ENCODE measurements around the gene FBXL2. TPM values are rescaled to one million over a fixed set of nuclear protein-coding genes. Genes with fewer than 3 reads are reported as not detected.

Gene FBXL2
- total and polyA plus RNA-seq, 12 donors: 5.9 to 25.5 (median 9.1) TPM

DNA sequence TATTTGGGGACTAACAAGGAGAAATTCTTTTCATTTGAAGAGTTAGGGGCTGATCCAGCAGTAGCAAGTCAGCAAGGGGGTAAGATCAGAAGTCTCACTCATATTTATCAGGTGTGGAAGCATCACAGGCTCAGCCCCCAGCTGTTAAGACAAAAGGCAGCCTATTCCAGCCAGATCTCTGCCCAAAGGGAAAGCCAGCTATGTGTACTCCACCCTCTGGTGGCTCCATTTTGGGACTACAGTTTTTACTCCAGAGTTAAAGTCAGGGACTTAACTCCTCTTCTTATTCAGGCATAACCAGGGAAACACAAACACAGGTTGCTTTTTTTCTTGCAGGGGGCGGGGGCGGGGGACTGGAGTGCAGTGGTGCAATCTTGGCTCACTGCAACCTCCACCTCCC, 143.7 kb downstream of the FBXL2 start:
- no peaks in the 10 kb centered on the region for H3K27me3 ChIP-seq
- peaks cover 0 to 12% of the 10 kb centered on the region in 2 donors for H3K36me3 ChIP-seq (replicated peaks in 1 of 2)
- intact Hi-C loops (cut with DNase I): no loop called here
- no peak for TF ChIP-seq POLR2A (IDR thresholded peaks at IDR 0.05)
- TF ChIP-seq, protein P1, sequence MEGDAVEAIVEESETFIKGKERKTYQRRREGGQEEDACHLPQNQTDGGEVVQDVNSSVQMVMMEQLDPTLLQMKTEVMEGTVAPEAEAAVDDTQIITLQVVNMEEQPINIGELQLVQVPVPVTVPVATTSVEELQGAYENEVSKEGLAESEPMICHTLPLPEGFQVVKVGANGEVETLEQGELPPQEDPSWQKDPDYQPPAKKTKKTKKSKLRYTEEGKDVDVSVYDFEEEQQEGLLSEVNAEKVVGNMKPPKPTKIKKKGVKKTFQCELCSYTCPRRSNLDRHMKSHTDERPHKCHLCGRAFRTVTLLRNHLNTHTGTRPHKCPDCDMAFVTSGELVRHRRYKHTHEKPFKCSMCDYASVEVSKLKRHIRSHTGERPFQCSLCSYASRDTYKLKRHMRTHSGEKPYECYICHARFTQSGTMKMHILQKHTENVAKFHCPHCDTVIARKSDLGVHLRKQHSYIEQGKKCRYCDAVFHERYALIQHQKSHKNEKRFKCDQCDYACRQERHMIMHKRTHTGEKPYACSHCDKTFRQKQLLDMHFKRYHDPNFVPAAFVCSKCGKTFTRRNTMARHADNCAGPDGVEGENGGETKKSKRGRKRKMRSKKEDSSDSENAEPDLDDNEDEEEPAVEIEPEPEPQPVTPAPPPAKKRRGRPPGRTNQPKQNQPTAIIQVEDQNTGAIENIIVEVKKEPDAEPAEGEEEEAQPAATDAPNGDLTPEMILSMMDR (IDR thresholded peaks at IDR 0.05): no peak
- 100% methylated on average over 2 of the region's 2 CpGs for WGBS, 4 donors
- H3K9me3 ChIP-seq (replicated peaks in 1 of 3): no peaks in the 10 kb centered on the region
- H3K27ac ChIP-seq: no peak overlapping the region
- peaks cover 4 to 15% of the 10 kb centered on the region in 2 donors for H3K4me1 ChIP-seq (replicated peaks in 1 of 2)
- DNase-seq: no peak
- no peak overlapping the region for H3K4me3 ChIP-seq

GRCh38 chr3:33424606-33425452, 147.6 kb downstream of the FBXL2 start:
- 87 to 95% (median 92%) methylated on average over 7 to 10 of the region's 10 CpGs for WGBS, 4 donors
- DNase-seq: no peak
- peaks cover 15 to 27% of the 10 kb centered on the region in 2 donors for H3K4me1 ChIP-seq (replicated peaks in 1 of 2)
- TF ChIP-seq, protein P1 (IDR thresholded peaks at IDR 0.05): no peak
- TF ChIP-seq POLR2A (IDR thresholded peaks at IDR 0.05): no peak
- intact Hi-C loops (cut with DNase I): no loop called here
- peaks cover 0 to 12% of the 10 kb centered on the region in 2 donors for H3K36me3 ChIP-seq (replicated peaks in 1 of 2)
- H3K27me3 ChIP-seq: no peaks in the 10 kb centered on the region
- no peak overlapping the region for H3K27ac ChIP-seq
- no peak overlapping the region for H3K4me3 ChIP-seq
- H3K9me3 ChIP-seq (replicated peaks in 1 of 3): no peaks in the 10 kb centered on the region

- H3K9me3 ChIP-seq (replicated peaks in 1 of 3): no peaks in the 10 kb centered on the region
- TF ChIP-seq, protein P1 (IDR thresholded peaks at IDR 0.05): no peak
- H3K4me1 ChIP-seq (replicated peaks in 1 of 2): peaks cover 15 to 27% of the 10 kb centered on the region in 2 donors
- 43 to 78% (median 60%) methylated on average over 2 of the region's 2 CpGs for WGBS, 4 donors
- no peaks in the 10 kb centered on the region for H3K27me3 ChIP-seq
- H3K27ac ChIP-seq: no peak overlapping the region
- peaks cover 0 to 12% of the 10 kb centered on the region in 2 donors for H3K36me3 ChIP-seq (replicated peaks in 1 of 2)
- intact Hi-C loops (cut with DNase I): no loop called here
- no peak for DNase-seq
- no peak overlapping the region for H3K4me3 ChIP-seq
Observed at GRCh38 chr3:33425453-33425852, 148.2 kb downstream of the FBXL2 start.

GRCh38 chr3:33426068-33426467, 148.8 kb downstream of the FBXL2 start:
- intact Hi-C loops (cut with DNase I): no loop called here
- Histone ChIP-seq H3K27me3 (no peaks in the 10 kb centered on the region), H3K27ac (no peak overlapping the region), H3K4me1 (replicated peaks in 1 of 2) (peaks cover 15 to 27% of the 10 kb centered on the region in 2 donors), H3K4me3 (no peak overlapping the region), H3K9me3 (replicated peaks in 1 of 3) (no peaks in the 10 kb centered on the region), H3K36me3 (replicated peaks in 1 of 2) (peaks cover 0 to 12% of the 10 kb centered on the region in 2 donors)
- WGBS, 4 donors: 89 to 95% (median 91%) methylated on average over 1 of the region's 1 CpG
- TF ChIP-seq, protein P1 (IDR thresholded peaks at IDR 0.05): no peak
- TF ChIP-seq POLR2A (IDR thresholded peaks at IDR 0.05): no peak
- DNase-seq: no peak
